ENCODE results near the gene CNTN2. TPM values are rescaled to one million over a fixed set of nuclear protein-coding genes. Genes with fewer than 3 reads are reported as not detected.

Gene CNTN2
- total and polyA plus RNA-seq, 2 of the 8 experiments (the other 6 are each of a cell fraction or from before 2014, with no cell fraction given): 1.2 to 3.9 TPM

GRCh38 chr1:204994086-204994862 is 48.7 kb upstream of the CNTN2 start:
- CTCF ChIA-PET (ENCODE audit: partially characterized antibody): interaction anchor here (0.7 to 33.8 kb wide), 9 partner anchors 9 to 263 kb away, joined by 3 to 1336 read pairs (median 13); partner anchors contain the start of gene TMEM81
- POLR2A ChIA-PET (ENCODE audit: partially characterized antibody): interaction anchor here (1.0 to 2.0 kb wide), 2 partner anchors 67 to 78 kb away, joined by 3 to 6 read pairs; no protein-coding TSS in a partner anchor
- Histone ChIP-seq H3K79me1 (ENCODE audit: low read depth, low read length) (no peaks in the 10 kb centered on the region), H2AK5ac (ENCODE audit: low read depth, low read length) (no peak overlapping the region), H2BK120ac (replicated peaks; ENCODE audit: low read depth, low read length) (no peak overlapping the region), H3K4me1 (replicated peaks in 1 of 4; ENCODE audit: control insufficient read depth in 3 of 4, insufficient read depth in 4 of 4, low read length in 3 of 4) (peaks cover 10 to 27% (median 19%) of the 10 kb centered on the region in 4 experiments), H2BK15ac (ENCODE audit: low read length) (no peak overlapping the region), H2BK12ac (ENCODE audit: low read depth, low read length) (no peak overlapping the region), H4K8ac (ENCODE audit: extremely low read depth, insufficient read depth, low read length) (no peak overlapping the region), H3K4ac (replicated peaks; ENCODE audit: insufficient read length, low read depth, low read length) (no peak overlapping the region), H3K79me2 (ENCODE audit: control insufficient read depth in 1 of 2, insufficient read depth in 2 of 2, low read length in 2 of 2) (no peaks in the 10 kb centered on the region), H2BK5ac (ENCODE audit: low read depth, low read length) (peak overlapping the region; percentile 24; the same call in 1 of the 2 replicates), H3K4me3 (ENCODE audit: extremely low read depth in 1 of 4, insufficient read depth in 2 of 4, low read depth in 3 of 4, low read length in 4 of 4) (no peak overlapping the region), H3K23ac (ENCODE audit: insufficient read length) (no peak overlapping the region), H3K9ac (replicated peaks in 1 of 4; ENCODE audit: extremely low read depth in 1 of 4, low read depth in 3 of 4, low read length in 3 of 4) (no peak overlapping the region), H3K27ac (ENCODE audit: low read depth, low read length) (no peak overlapping the region), H4K20me1 (replicated peaks in 1 of 2; ENCODE audit: control insufficient read depth in 1 of 2, insufficient read depth in 2 of 2, low read length in 2 of 2) (peaks cover 0 to 5% of the 10 kb centered on the region in 2 experiments), H3K56ac (replicated peaks; ENCODE audit: insufficient read length, low read depth, low read length) (no peak overlapping the region), H2AFZ (ENCODE audit: low read length) (no peak overlapping the region), H4K5ac (ENCODE audit: insufficient read length, low read depth, low read length) (no peak overlapping the region), H3K36me3 (ENCODE audit: control insufficient read depth in 2 of 4, insufficient read depth in 4 of 4, low read length in 3 of 4) (no peaks in the 10 kb centered on the region), H3K27me3 (replicated peaks in 1 of 4; ENCODE audit: control insufficient read depth in 3 of 4, extremely low read depth in 1 of 4, insufficient read depth in 3 of 4, low read length in 3 of 4) (no peaks in the 10 kb centered on the region; a peak in 1 of 7 replicates), H3K23me2 (ENCODE audit: low read depth, low read length) (no peaks in the 10 kb centered on the region), H2BK20ac (ENCODE audit: low read length) (no peak overlapping the region), H3K4me2 (ENCODE audit: insufficient read depth in 1 of 2, low read depth in 2 of 2, low read length in 2 of 2) (no peak overlapping the region), H3K9me3 (ENCODE audit: insufficient read depth in 2 of 2, low read depth in 1 of 2, low read length in 1 of 2) (no peaks in the 10 kb centered on the region), H3K18ac (ENCODE audit: extremely low read depth, low read length) (no peak overlapping the region), H3K14ac (ENCODE audit: insufficient read length) (no peak overlapping the region), H4K91ac (replicated peaks; ENCODE audit: insufficient read length, low read length) (no peak overlapping the region)
- WGBS, 2 experiments (ENCODE audit: extremely low coverage in 1 of 2, insufficient coverage in 1 of 2, insufficient read length in 1 of 2, insufficient replicate concordance in 2 of 2, low coverage in 1 of 2, low lambda C conversion rate in 2 of 2, missing lambda C conversion rate in 1 of 2): 86% methylated on average over 10 of the region's 10 CpGs; no CpG with 5 or more reads in 1 of the 2 experiments
- DNase-seq (ENCODE audit: low read depth in 1 of 2, low spot score in 2 of 2) (no peak), FAIRE-seq (no peak)
- TF ChIP-seq CBX8 (IDR thresholded peaks at IDR 0.05; ENCODE audit: borderline replicate concordance, low read depth, low read length): no peak
- no peak for TF ChIP-seq SAP30 (IDR thresholded peaks at IDR 0.05; ENCODE audit: insufficient read depth, insufficient replicate concordance, low read length)
- TF ChIP-seq HDAC2 (IDR thresholded peaks at IDR 0.05; ENCODE audit: borderline replicate concordance in 1 of 2, low read depth in 2 of 2, low read length in 2 of 2): no peak
- TF ChIP-seq TEAD4 (IDR thresholded peaks at IDR 0.05; ENCODE audit: low read depth, low read length): no peak
- no peak for TF ChIP-seq SRF (IDR thresholded peaks at IDR 0.05; ENCODE audit: low read depth, low read length)
- TF ChIP-seq RBBP5 (IDR thresholded peaks at IDR 0.05; ENCODE audit: borderline replicate concordance, low read depth, low read length): no peak
- TF ChIP-seq, protein P1, sequence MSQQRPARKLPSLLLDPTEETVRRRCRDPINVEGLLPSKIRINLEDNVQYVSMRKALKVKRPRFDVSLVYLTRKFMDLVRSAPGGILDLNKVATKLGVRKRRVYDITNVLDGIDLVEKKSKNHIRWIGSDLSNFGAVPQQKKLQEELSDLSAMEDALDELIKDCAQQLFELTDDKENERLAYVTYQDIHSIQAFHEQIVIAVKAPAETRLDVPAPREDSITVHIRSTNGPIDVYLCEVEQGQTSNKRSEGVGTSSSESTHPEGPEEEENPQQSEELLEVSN (IDR thresholded peaks at IDR 0.05): no peak
- no peak for TF ChIP-seq NRF1 (IDR thresholded peaks at IDR 0.05; ENCODE audit: low read depth, low read length)
- no peak for TF ChIP-seq YY1 (IDR thresholded peaks at IDR 0.05; ENCODE audit: low read depth, low read length)
- TF ChIP-seq RFX5 (IDR thresholded peaks at IDR 0.05; ENCODE audit: borderline replicate concordance, low read depth, low read length): no peak
- TF ChIP-seq RAD21 (IDR thresholded peaks at IDR 0.05 in 1 of 2, conservative IDR thresholded peaks at IDR 0.05 in 1 of 2; ENCODE audit: low read depth in 2 of 2, low read length in 2 of 2): no peak

Data from H1 (cell line).